Measurements from ENCODE around the gene EDNRA. TPM values are rescaled to one million over a fixed set of nuclear protein-coding genes. Genes with fewer than 3 reads are reported as not detected.
A peak's percentile ranks its signal among the peaks of the same experiment; 100 is the strongest.

The EDNRA gene
- total and polyA plus RNA-seq, 2 of the 4 experiments (the other 2 are of a cell fraction): 3.8 to 6.5 TPM

GRCh38 chr4:147525494-147526271, 44.8 kb downstream of the EDNRA start:
- Histone ChIP-seq H3K27me3 (ENCODE audit: control insufficient read depth, insufficient read depth, low read length) (no peaks in the 10 kb centered on the region), H3K56ac (ENCODE audit: extremely low read depth, insufficient read depth, low read length) (no peak overlapping the region), H3K9me3 (ENCODE audit: control insufficient read depth, insufficient read depth, low read length) (no peaks in the 10 kb centered on the region), H2AK9ac (replicated peaks; ENCODE audit: low read depth, low read length, poor library complexity) (no peak overlapping the region), H3K4me3 (ENCODE audit: insufficient read depth, low read depth, low read length) (no peak overlapping the region), H3K4me1 (ENCODE audit: control insufficient read depth, insufficient read depth, low read length) (0 out of 2 replicates have a peak, but pooled peaks cover 1% of the 10 kb centered on the region), H4K20me1 (ENCODE audit: insufficient read depth, low read length) (no peaks in the 10 kb centered on the region), H3K14ac (replicated peaks; ENCODE audit: low read depth, low read length) (no peak overlapping the region), H3K18ac (ENCODE audit: low read depth, low read length) (no peak overlapping the region), H4K8ac (ENCODE audit: low read depth in 2 of 2, low read length in 2 of 2) (no peak overlapping the region), H3K36me3 (ENCODE audit: control insufficient read depth, insufficient read depth, low read length) (peaks cover 2% of the 10 kb centered on the region; the same call in 1 of the 2 replicates), H2BK5ac (ENCODE audit: low read depth, low read length, poor library complexity, severe bottlenecking) (no peak overlapping the region), H3K79me1 (ENCODE audit: low read depth in 1 of 2, low read length in 2 of 2) (peaks cover 0 to 10% of the 10 kb centered on the region in 2 experiments; a peak in 2 of 4 replicates), H3K4me2 (ENCODE audit: low read depth, low read length) (no peak overlapping the region), H2BK20ac (ENCODE audit: low read depth, low read length) (peak overlapping the region; percentile 52; the same call in 1 of the 2 replicates), H2BK15ac (ENCODE audit: low read depth, low read length) (no peak overlapping the region), H3K9ac (ENCODE audit: low read depth, low read length) (no peak overlapping the region), H2AFZ (replicated peaks; ENCODE audit: low read length, poor library complexity) (no peak overlapping the region), H3K27ac (ENCODE audit: insufficient read depth, low read length) (no peak overlapping the region), H3K9me1 (ENCODE audit: insufficient read depth, low read length) (no peaks in the 10 kb centered on the region; the same call in 1 of the 2 replicates), H2AK5ac (ENCODE audit: low read depth, low read length) (no peak overlapping the region), H4K91ac (ENCODE audit: insufficient read depth, low read depth, low read length) (no peak overlapping the region), H2BK120ac (ENCODE audit: low read depth, low read length) (no peak overlapping the region), H3K4ac (ENCODE audit: low read depth, low read length) (no peak overlapping the region), H4K5ac (ENCODE audit: low read depth, low read length) (no peak overlapping the region), H3K23ac (ENCODE audit: low read depth, low read length) (no peak overlapping the region)
- TF ChIP-seq POLR2A (IDR thresholded peaks at IDR 0.05; ENCODE audit: low read depth, low read length): no peak
- TF ChIP-seq CHD1 (IDR thresholded peaks at IDR 0.05; ENCODE audit: low read depth, low read length): no peak
- TF ChIP-seq MAFK (IDR thresholded peaks at IDR 0.05; ENCODE audit: low read depth, low read length): no peak
- ATAC-seq (ENCODE audit: low read depth) (no peak), DNase-seq (no peak)
- CTCF ChIA-PET: interaction anchor here (1.8 kb wide), 1 partner anchor 64 kb away, joined by 5 read pairs; no protein-coding TSS in a partner anchor
- no TSS peak for BruUV-seq (replicated peaks)
- dilution Hi-C loops (cut with HindIII; ENCODE audit: low sequenced_read_pairs, unreplicated experiment): no loop called here
- no CpG with 5 or more reads among the region's 2 CpGs for WGBS, 2 experiments (ENCODE audit: extremely low coverage in 2 of 2, insufficient read length in 1 of 2)
- POLR2A ChIA-PET (ENCODE audit: unreplicated experiment): interaction anchor here (0.6 to 0.7 kb wide), 3 partner anchors 158 to 1696 kb away, joined by 3 to 19 read pairs (median 7); partner anchors contain the start of gene PRMT9
- intact Hi-C loops (cut with micrococcal nuclease): no loop called here
- in situ Hi-C loops (cut with MboI; ENCODE audit: low sequenced_read_pairs): no loop called here

Data from IMR-90 (cell line).